Naive thymus-derived CD4-positive, alpha-beta T cell (primary cell): ENCODE measurements around the gene HMOX2. TPM values are rescaled to one million over a fixed set of nuclear protein-coding genes. Genes with fewer than 3 reads are reported as not detected.

Source experiments
- ATAC-seq: fragments of 150-1000 bp; cut with Tn5 transposase; 2 replicates; pipeline ENCODE4 v1.10.0; 2021; ENCODE audit warnings: mild to moderate bottlenecking, moderate library complexity
- CTCF ChIA-PET: fragments of 350-600 bp; sonication (Branson Sonifier 250); formaldehyde crosslinking; loops from one replicate; lab custom pipeline; 2021; ENCODE audit warnings: antibody characterized with exemption; lab: Charles Lee
- POLR2A ChIA-PET: fragments of 350-600 bp; sonication (Branson Sonifier 250); formaldehyde crosslinking; loops from one replicate; lab custom pipeline; 2021; ENCODE audit warnings: antibody characterized with exemption, inconsistent platforms; lab: Charles Lee
- DNase-seq, 9 donors: peaks; one replicate each; pipeline versions ENCODE4 v3.0.0 to v3.0.0-alpha.2; 2020 to 2022; ENCODE audit warnings: mixed read lengths in 1 of 9
- H3K27ac ChIP-seq: one replicate; pipeline ENCODE4 v1.7.0; 2013; ENCODE audit warnings: mild to moderate bottlenecking, low read depth, low read length, moderate library complexity
- H3K27me3 ChIP-seq, 2 donors: one replicate each; pipeline ENCODE4 v1.7.0; 2013; ENCODE audit warnings: low read length in 2 of 2, mild to moderate bottlenecking in 2 of 2, moderate library complexity in 2 of 2; ENCODE audit not compliant: control insufficient read depth in 2 of 2, insufficient read depth in 2 of 2
- H3K36me3 ChIP-seq, 3 experiments: 1 replicate in 2 of 3; 2 replicates in 1 of 3; pipeline ENCODE4 v1.7.0; 2013; ENCODE audit warnings: low read length in 3 of 3, mild to moderate bottlenecking in 3 of 3, moderate library complexity in 1 of 3; ENCODE audit not compliant: insufficient read depth in 3 of 3, control insufficient read depth in 2 of 3
- H3K4me1 ChIP-seq, 2 donors: one replicate each; pipeline ENCODE4 v1.7.0; 2013; ENCODE audit warnings: low read length in 2 of 2, mild to moderate bottlenecking in 2 of 2, moderate library complexity in 1 of 2; ENCODE audit not compliant: control insufficient read depth in 2 of 2, insufficient read depth in 2 of 2
- H3K4me3 ChIP-seq: 2 replicates; pipeline ENCODE4 v1.7.0; 2013; ENCODE audit warnings: mild to moderate bottlenecking, low read length
- H3K9me3 ChIP-seq, 3 experiments: 1 replicate in 2 of 3; 2 replicates in 1 of 3; pipeline ENCODE4 v1.7.0; 2013; ENCODE audit warnings: low read length in 3 of 3; ENCODE audit not compliant: control insufficient read depth in 2 of 3
- H3K27ac Mint-ChIP-seq, 9 donors: one replicate each; pipeline ENCODE4 v1.8.0; 2020 to 2022; ENCODE audit warnings: mixed read lengths in 9 of 9, mild to moderate bottlenecking in 8 of 9, moderate library complexity in 5 of 9, inconsistent platforms in 2 of 9
- H3K27me3 Mint-ChIP-seq, 5 donors: one replicate each; pipeline ENCODE4 v1.8.0; 2021 to 2022; ENCODE audit warnings: mixed read lengths in 5 of 5, mild to moderate bottlenecking in 1 of 5
- H3K36me3 Mint-ChIP-seq, 5 donors: one replicate each; pipeline ENCODE4 v1.8.0; 2020 to 2022; ENCODE audit warnings: mixed read lengths in 5 of 5, mild to moderate bottlenecking in 3 of 5, inconsistent platforms in 1 of 5
- H3K4me1 Mint-ChIP-seq, 7 donors: one replicate each; pipeline ENCODE4 v1.8.0; 2020 to 2022; ENCODE audit warnings: mixed read lengths in 7 of 7, mild to moderate bottlenecking in 3 of 7, inconsistent platforms in 1 of 7
- H3K4me3 Mint-ChIP-seq, 10 donors: one replicate each; pipeline ENCODE4 v1.8.0; 2020 to 2022; ENCODE audit warnings: mild to moderate bottlenecking in 10 of 10, mixed read lengths in 10 of 10, moderate library complexity in 6 of 10, inconsistent platforms in 2 of 10
- H3K9me3 Mint-ChIP-seq, 11 donors: one replicate each; pipeline ENCODE4 v1.8.0; 2020 to 2022; ENCODE audit warnings: mixed read lengths in 11 of 11, mild to moderate bottlenecking in 4 of 11, inconsistent platforms in 1 of 11, moderate library complexity in 1 of 11
- intact Hi-C, 2 donors: fragments of 100-400 bp; cut with micrococcal nuclease; formaldehyde crosslinking; loops; one replicate each; pipeline ENCODE4 v1.15.1; 2023
- polyA plus RNA-seq, 2 donors: library from polyadenylated mRNA; unstranded; fragments of 300-500 nt; fragmentation: Illumina TruSeq; gene quantifications; one replicate each; pipeline ENCODE4 v1.2.3, GENCODE V29; 2021
- total RNA-seq, 6 experiments: library from RNA in 5 of 6; stranded (reverse) in 5 of 6; gene quantifications; 1 replicate in 5 of 6; 2 replicates in 1 of 6; pipeline ENCODE4 v1.2.3 and lab custom pipeline; 2021 to 2026

Gene HMOX2
- total and polyA plus RNA-seq, 7 experiments from 2014 or later: 44.6 to 163 (median 77.2) TPM

DNA sequence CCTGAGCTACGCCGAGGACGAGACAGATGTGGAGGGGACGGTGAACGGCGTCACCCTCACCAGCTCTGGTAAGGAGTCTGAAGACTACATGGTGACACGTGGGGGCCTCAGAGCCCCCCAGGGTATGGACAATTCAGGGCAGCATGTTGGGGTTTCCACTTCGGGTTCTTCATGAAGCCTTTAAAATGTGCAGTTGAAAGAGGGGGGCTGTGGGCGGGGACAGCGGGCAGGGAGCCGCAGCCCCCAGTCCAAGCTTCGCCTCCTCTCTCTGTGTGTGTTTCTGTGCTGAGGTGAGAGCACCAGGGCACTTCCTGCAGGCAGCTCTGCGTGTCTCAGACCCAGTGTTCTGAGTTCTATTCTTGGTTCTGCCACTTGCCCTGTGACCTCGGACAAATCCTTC lies 25.8 kb upstream of the HMOX2 start:
- Histone ChIP-seq H3K36me3 (peaks cover 11 to 94% (median 29%) of the 10 kb centered on the region in 3 experiments), H3K9me3 (no peaks in the 10 kb centered on the region), H3K27ac (no peak overlapping the region), H3K4me3 (no peak overlapping the region), H3K4me1 (no peaks in the 10 kb centered on the region), H3K27me3 (no peaks in the 10 kb centered on the region)
- Mint-ChIP-seq H3K27ac (no peak overlapping the region), H3K27me3 (no peaks in the 10 kb centered on the region), H3K4me3 (no peak overlapping the region), H3K36me3 (peaks cover 7 to 32% (median 13%) of the 10 kb centered on the region in 5 donors), H3K9me3 (no peaks in the 10 kb centered on the region), H3K4me1 (peaks cover 0 to 4% (median 0%) of the 10 kb centered on the region in 7 donors)
- intact Hi-C loops: no loop called here
- ATAC-seq (no peak), DNase-seq (no peak)
- ChIA-PET POLR2A (interaction anchor here (0.6 to 2.1 kb wide), 4 partner anchors 8 to 70 kb away, joined by 3 to 5 read pairs (median 3); no protein-coding TSS in a partner anchor), CTCF (no interaction called here)

DNA sequence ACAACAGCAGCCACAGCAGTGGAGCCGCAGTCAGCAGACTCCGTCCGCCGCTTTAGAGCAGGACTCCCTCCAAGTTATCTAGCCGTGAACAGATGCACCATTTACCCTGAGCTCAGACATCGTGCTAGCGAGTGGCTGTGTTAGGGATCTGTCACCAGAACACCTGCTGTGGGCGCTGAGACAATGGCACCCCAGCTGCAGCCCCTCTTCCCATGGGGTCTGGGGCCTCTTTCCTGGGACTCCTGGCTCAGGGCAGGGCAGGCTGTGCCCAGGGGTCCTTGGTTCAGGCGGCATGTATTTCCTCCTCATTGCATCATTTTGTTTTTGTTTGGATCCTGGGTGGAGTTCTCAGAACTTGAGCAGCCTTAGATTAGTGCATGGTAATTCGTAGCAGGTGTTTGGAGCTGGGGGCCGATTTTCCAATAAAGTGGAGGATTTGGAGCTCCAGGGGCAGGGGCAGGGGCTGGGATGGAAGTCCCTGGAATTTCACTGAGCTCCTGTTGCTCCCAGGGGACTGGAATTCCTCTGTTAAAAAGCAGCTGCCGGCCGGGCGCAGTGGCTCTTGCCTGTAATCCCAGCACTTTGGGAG lies 25.2 kb upstream of the HMOX2 start:
- H3K4me1 Mint-ChIP-seq: peaks cover 0 to 4% (median 0%) of the 10 kb centered on the region in 7 donors
- intact Hi-C loops: no loop called here
- H3K27me3 Mint-ChIP-seq: no peaks in the 10 kb centered on the region
- no peak overlapping the region for H3K4me3 Mint-ChIP-seq
- H3K36me3 Mint-ChIP-seq: peaks cover 7 to 32% (median 13%) of the 10 kb centered on the region in 5 donors
- no peaks in the 10 kb centered on the region for H3K9me3 Mint-ChIP-seq
- H3K27ac Mint-ChIP-seq: peak overlapping the region in 1 of 9 donors; percentile 17
- ChIA-PET POLR2A (interaction anchor here (0.6 to 0.8 kb wide), 2 partner anchors 7 to 69 kb away, joined by 3 read pairs; no protein-coding TSS in a partner anchor), CTCF (no interaction called here)
- H3K27ac ChIP-seq: no peak overlapping the region
- H3K4me1 ChIP-seq: no peaks in the 10 kb centered on the region
- peaks cover 11 to 94% (median 29%) of the 10 kb centered on the region in 3 experiments for H3K36me3 ChIP-seq
- ATAC-seq (no peak), DNase-seq (no peak)
- H3K9me3 ChIP-seq: no peaks in the 10 kb centered on the region
- H3K4me3 ChIP-seq: no peak overlapping the region
- H3K27me3 ChIP-seq: no peaks in the 10 kb centered on the region

DNA sequence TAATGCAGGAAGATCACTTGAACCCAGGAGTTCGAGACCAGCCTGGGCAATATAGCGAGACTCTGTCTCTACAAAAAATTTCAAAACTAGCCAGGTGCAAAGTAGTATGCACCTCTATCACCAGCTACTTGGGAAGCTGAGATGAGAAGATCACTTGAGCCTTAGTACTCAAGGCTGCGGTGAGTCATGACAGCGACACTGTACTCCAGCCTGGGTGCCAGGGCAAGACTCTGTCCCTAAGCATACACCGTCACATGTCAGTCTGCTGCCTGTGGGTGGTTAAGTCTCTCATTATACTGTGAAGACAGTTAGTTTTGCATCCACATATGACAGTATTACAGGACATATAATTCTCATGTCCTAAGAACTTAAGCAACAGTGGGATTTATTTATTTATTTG lies 23.5 kb upstream of the HMOX2 start:
- ChIA-PET CTCF (no interaction called here), POLR2A (interaction anchor here (0.6 kb wide), 1 partner anchor 26 kb away, joined by 3 read pairs; no protein-coding TSS in a partner anchor)
- no peak for DNase-seq
- ATAC-seq: no peak
- peaks cover 4 to 95% (median 17%) of the 10 kb centered on the region in 3 experiments for H3K36me3 ChIP-seq
- H3K4me1 ChIP-seq: no peaks in the 10 kb centered on the region
- Mint-ChIP-seq H3K4me3 (no peak overlapping the region), H3K9me3 (no peaks in the 10 kb centered on the region), H3K4me1 (peaks cover 0 to 5% (median 2%) of the 10 kb centered on the region in 7 donors), H3K27me3 (no peaks in the 10 kb centered on the region), H3K27ac (peak overlapping the region in 3 of 9 donors; percentile 40 to 63 (median 43)), H3K36me3 (peaks cover 5 to 26% (median 10%) of the 10 kb centered on the region in 5 donors)
- H3K9me3 ChIP-seq: no peaks in the 10 kb centered on the region
- H3K4me3 ChIP-seq: no peak overlapping the region
- H3K27me3 ChIP-seq: no peaks in the 10 kb centered on the region
- H3K27ac ChIP-seq: no peak overlapping the region
- intact Hi-C loops: no loop called here

DNA sequence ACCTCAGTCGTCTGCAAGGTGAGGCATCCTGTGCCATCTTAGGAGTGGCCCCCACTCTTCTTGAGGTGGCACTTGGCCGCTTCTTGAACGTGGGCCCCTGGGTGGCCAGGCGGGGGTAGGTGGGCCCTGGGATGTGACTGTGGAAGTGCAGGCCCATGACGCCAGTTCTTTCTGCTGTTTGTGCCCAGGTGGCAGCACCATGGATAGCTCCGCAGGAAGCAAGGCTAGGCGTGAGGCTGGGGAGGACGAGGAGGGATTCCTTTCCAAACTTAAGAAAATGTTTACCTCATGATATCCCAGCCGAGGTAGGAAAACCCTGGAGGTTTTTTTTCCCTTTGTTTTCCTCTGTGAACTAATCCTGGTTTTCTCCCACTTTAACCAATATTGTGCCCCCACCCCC lies 21.6 kb upstream of the HMOX2 start:
- Mint-ChIP-seq H3K4me1 (peaks cover 7 to 12% (median 11%) of the 10 kb centered on the region in 7 donors), H3K9me3 (no peaks in the 10 kb centered on the region), H3K36me3 (peaks cover 5 to 30% (median 12%) of the 10 kb centered on the region in 5 donors), H3K27me3 (no peaks in the 10 kb centered on the region), H3K4me3 (no peak overlapping the region), H3K27ac (peak overlapping the region in 2 of 9 donors; percentile 17 to 36)
- Histone ChIP-seq H3K27me3 (no peaks in the 10 kb centered on the region), H3K27ac (peak overlapping the region; percentile 42), H3K4me1 (peaks cover 0 to 6% of the 10 kb centered on the region in 2 donors), H3K36me3 (peaks cover 0 to 80% (median 13%) of the 10 kb centered on the region in 3 experiments), H3K9me3 (no peaks in the 10 kb centered on the region), H3K4me3 (no peak overlapping the region)
- DNase-seq (no peak), ATAC-seq (no peak)
- intact Hi-C loops: no loop called here
- CTCF ChIA-PET: no interaction called here
- POLR2A ChIA-PET: no interaction called here

DNA sequence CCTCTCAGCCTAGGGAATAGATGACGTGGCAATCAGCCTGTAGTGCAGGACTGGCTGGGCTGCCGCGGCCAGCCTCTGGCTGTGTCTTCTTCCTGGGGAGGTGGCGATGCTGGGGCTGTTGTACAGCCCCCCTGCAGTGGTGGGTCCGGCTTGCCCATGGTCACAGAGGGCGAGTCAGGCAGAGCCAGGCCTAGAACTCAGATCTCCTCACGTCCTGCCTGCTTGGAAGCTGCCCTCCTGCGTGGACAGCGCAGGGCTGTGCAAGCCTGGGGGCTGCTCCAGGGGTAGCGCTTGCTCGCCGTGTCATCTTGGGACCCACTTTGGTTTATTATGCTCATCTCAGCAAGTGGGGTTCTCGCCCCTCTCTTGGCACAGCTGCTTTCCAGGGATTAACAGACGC lies 21.1 kb upstream of the HMOX2 start:
- POLR2A ChIA-PET: no interaction called here
- H3K36me3 ChIP-seq: peaks cover 0 to 76% (median 9%) of the 10 kb centered on the region in 3 experiments
- H3K27ac Mint-ChIP-seq: peak overlapping the region in 2 of 9 donors; percentile 41 to 62

DNA sequence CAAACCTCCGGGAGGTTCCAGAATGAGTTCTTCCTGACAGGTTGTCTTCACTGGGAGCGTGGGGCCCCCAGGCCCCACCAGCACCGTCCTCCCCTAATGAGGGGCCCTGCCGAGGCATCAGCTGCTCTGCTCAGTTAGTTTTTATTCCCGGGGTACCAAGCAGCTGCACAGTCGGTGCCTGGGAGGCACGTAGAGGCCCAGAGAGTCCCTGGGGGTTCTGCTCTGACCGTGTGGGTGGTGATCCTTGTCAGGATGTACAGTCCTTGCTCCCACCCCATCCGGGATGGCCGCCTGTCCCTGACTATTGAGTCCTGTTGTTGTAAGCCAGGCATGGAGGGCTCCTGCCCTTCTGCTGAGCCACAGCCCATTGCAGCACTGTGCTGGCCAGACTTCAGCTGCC lies 20.2 kb upstream of the HMOX2 start:
- Mint-ChIP-seq H3K36me3 (peaks cover 5 to 25% (median 9%) of the 10 kb centered on the region in 5 donors), H3K27me3 (no peaks in the 10 kb centered on the region), H3K4me3 (no peak overlapping the region), H3K27ac (no peak overlapping the region), H3K9me3 (no peaks in the 10 kb centered on the region), H3K4me1 (peaks cover 8 to 21% (median 14%) of the 10 kb centered on the region in 7 donors)
- Histone ChIP-seq H3K4me3 (no peak overlapping the region), H3K36me3 (peaks cover 0 to 69% (median 2%) of the 10 kb centered on the region in 3 experiments), H3K4me1 (peaks cover 0 to 12% of the 10 kb centered on the region in 2 donors), H3K27ac (no peak overlapping the region), H3K9me3 (no peaks in the 10 kb centered on the region), H3K27me3 (no peaks in the 10 kb centered on the region)
- ChIA-PET POLR2A (no interaction called here), CTCF (no interaction called here)
- ATAC-seq: no peak
- DNase-seq: no peak
- intact Hi-C loops: no loop called here

More for the DNA sequence above, 21.1 kb upstream of the HMOX2 start:
- Mint-ChIP-seq H3K27me3 (no peaks in the 10 kb centered on the region), H3K9me3 (no peaks in the 10 kb centered on the region), H3K36me3 (peaks cover 5 to 29% (median 12%) of the 10 kb centered on the region in 5 donors), H3K4me3 (no peak overlapping the region), H3K4me1 (peaks cover 8 to 17% (median 11%) of the 10 kb centered on the region in 7 donors)
- H3K4me3 ChIP-seq: no peak overlapping the region
- CTCF ChIA-PET: no interaction called here
- H3K27ac ChIP-seq: no peak overlapping the region
- DNase-seq (no peak), ATAC-seq (no peak)
- no peaks in the 10 kb centered on the region for H3K9me3 ChIP-seq
- no peaks in the 10 kb centered on the region for H3K27me3 ChIP-seq
- intact Hi-C loops: no loop called here
- peaks cover 0 to 10% of the 10 kb centered on the region in 2 donors for H3K4me1 ChIP-seq
